ENCODE results near the gene NDUFAF5.

NDUFAF5 gene

GRCh38 chr20:13824459-13824858 lies 39.6 kb downstream of the NDUFAF5 start:
- DNase-seq, result no peak

- no peak for DNase-seq
Observed at GRCh38 chr20:13825465-13825864, 40.6 kb downstream of the NDUFAF5 start.

- no peak for DNase-seq
Observed at GRCh38 chr20:13831476-13831875, 46.6 kb downstream of the NDUFAF5 start.

GRCh38 chr20:13838664-13839063 lies 53.8 kb downstream of the NDUFAF5 start:
- no peak for DNase-seq

GRCh38 chr20:13839421-13840092 lies 54.7 kb downstream of the NDUFAF5 start:
- no peak for DNase-seq

GRCh38 chr20:13840093-13840465 lies 55.3 kb downstream of the NDUFAF5 start:
- DNase-seq, result no peak

- no peak for DNase-seq
Observed at GRCh38 chr20:13841206-13841605, 56.4 kb downstream of the NDUFAF5 start.

GRCh38 chr20:13844296-13844695 lies 59.5 kb downstream of the NDUFAF5 start:
- no peak for DNase-seq

- no peak for DNase-seq
Observed at GRCh38 chr20:13851279-13851678, 66.5 kb downstream of the NDUFAF5 start.

- no peak for DNase-seq
Observed at GRCh38 chr20:13852306-13852705, 67.5 kb downstream of the NDUFAF5 start.

GRCh38 chr20:13855613-13856012 lies 70.8 kb downstream of the NDUFAF5 start:
- no peak for DNase-seq

GRCh38 chr20:13856354-13856753 lies 71.5 kb downstream of the NDUFAF5 start:
- DNase-seq, result no peak

GRCh38 chr20:13857304-13857703 lies 72.5 kb downstream of the NDUFAF5 start:
- DNase-seq, result no peak

GRCh38 chr20:13857961-13858360 lies 73.1 kb downstream of the NDUFAF5 start:
- DNase-seq, result no peak

- DNase-seq, result no peak
Observed at GRCh38 chr20:13858439-13858838, 73.6 kb downstream of the NDUFAF5 start.

- no peak for DNase-seq
Observed at GRCh38 chr20:13858871-13859270, 74.0 kb downstream of the NDUFAF5 start.

- DNase-seq, result no peak
Observed at GRCh38 chr20:13862245-13862644, 77.4 kb downstream of the NDUFAF5 start.

- no peak for DNase-seq
Observed at GRCh38 chr20:13863244-13863643, 78.4 kb downstream of the NDUFAF5 start.

- DNase-seq, result no peak
Observed at GRCh38 chr20:13865156-13865555, 80.3 kb downstream of the NDUFAF5 start.

GRCh38 chr20:13865791-13866351 lies 81.0 kb downstream of the NDUFAF5 start:
- no peak for DNase-seq

GRCh38 chr20:13868331-13868730 lies 83.5 kb downstream of the NDUFAF5 start:
- DNase-seq, result no peak

GRCh38 chr20:13870170-13870748 lies 85.4 kb downstream of the NDUFAF5 start:
- no peak for DNase-seq
